ENCODE results near the gene MAS1L. TPM values are rescaled to one million over a fixed set of nuclear protein-coding genes. Genes with fewer than 3 reads are reported as not detected.

The MAS1L gene
- total RNA-seq, 2 experiments from 2014 or later: not detected

DNA sequence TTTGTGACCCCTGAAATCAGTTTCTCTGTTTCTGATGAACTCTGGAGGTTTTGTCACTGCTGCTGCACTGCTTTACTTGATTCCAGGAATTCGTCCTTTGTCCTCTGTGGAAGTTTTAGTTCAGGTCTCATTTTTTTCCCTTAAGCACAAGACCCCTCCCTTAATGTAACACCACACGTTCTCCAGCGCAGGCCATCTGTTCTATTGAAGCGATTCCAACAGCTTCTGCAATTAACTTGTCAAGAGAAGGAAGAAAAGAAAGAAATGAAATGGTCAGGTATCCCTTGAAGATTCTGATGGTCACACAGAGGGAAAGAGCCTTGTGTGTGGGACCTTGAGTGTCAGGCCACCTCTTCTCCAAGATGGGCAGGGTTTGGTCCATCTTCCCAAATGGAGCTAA lies 7.8 kb upstream of the MAS1L start:
- H3K36me3 ChIP-seq (ENCODE audit: insufficient read depth, low read length): no peaks in the 10 kb centered on the region

DNA sequence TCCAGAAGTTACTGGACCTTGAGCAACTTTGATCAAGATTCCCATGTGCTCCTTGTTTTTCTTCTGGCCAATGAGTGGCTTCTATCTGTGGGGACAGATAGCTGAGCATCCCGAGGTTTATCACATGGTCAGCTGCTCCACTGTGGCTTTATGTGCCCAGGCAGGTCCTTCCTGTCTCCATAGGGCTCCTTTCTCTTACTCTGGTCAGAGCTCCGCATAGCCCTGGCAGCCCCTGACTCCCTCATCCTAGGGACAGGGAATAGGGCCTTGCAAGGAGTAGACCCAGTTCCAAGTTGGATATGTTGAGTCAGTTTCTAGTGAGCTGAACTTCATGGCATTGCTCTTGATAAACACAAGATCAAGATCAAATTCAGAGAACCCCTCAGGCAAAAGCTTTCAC lies 6.4 kb upstream of the MAS1L start:
- no peaks in the 10 kb centered on the region for H3K36me3 Mint-ChIP-seq (ENCODE audit: low read depth)
- H3K36me3 ChIP-seq (ENCODE audit: insufficient read depth, low read length): no peaks in the 10 kb centered on the region
- ChIA-PET CTCF (no interaction called here), POLR2A (no interaction called here)
- no peaks in the 10 kb centered on the region for H3K4me1 ChIP-seq (ENCODE audit: insufficient read depth, low read length)
- H3K27me3 Mint-ChIP-seq: peaks cover 39% of the 10 kb centered on the region
- no peak for DNase-seq
- intact Hi-C loops (cut with DNase I, micrococcal nuclease): no loop called here
- no peak overlapping the region for H3K27ac Mint-ChIP-seq
- no peaks in the 10 kb centered on the region for H3K9me3 ChIP-seq (ENCODE audit: control insufficient read depth in 1 of 2, insufficient read depth in 1 of 2, low read length in 2 of 2)
- H3K4me3 Mint-ChIP-seq: no peak overlapping the region
- no peak overlapping the region for H3K27ac ChIP-seq (ENCODE audit: low read depth in 1 of 2, low read length in 2 of 2)
- no peak overlapping the region for H3K4me3 ChIP-seq (ENCODE audit: low read length)
- ATAC-seq (ENCODE audit: poor library complexity): no peak
- H3K9me3 Mint-ChIP-seq: no peaks in the 10 kb centered on the region
- H3K4me1 Mint-ChIP-seq (ENCODE audit: low read depth): no peaks in the 10 kb centered on the region
- TF ChIP-seq, protein P1, sequence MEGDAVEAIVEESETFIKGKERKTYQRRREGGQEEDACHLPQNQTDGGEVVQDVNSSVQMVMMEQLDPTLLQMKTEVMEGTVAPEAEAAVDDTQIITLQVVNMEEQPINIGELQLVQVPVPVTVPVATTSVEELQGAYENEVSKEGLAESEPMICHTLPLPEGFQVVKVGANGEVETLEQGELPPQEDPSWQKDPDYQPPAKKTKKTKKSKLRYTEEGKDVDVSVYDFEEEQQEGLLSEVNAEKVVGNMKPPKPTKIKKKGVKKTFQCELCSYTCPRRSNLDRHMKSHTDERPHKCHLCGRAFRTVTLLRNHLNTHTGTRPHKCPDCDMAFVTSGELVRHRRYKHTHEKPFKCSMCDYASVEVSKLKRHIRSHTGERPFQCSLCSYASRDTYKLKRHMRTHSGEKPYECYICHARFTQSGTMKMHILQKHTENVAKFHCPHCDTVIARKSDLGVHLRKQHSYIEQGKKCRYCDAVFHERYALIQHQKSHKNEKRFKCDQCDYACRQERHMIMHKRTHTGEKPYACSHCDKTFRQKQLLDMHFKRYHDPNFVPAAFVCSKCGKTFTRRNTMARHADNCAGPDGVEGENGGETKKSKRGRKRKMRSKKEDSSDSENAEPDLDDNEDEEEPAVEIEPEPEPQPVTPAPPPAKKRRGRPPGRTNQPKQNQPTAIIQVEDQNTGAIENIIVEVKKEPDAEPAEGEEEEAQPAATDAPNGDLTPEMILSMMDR (IDR thresholded peaks at IDR 0.05): no peak
- H3K27me3 ChIP-seq (ENCODE audit: control insufficient read depth in 1 of 2, insufficient read depth in 2 of 2, low read length in 2 of 2): peaks cover 11 to 19% of the 10 kb centered on the region in 2 experiments

More for the DNA sequence above, 7.8 kb upstream of the MAS1L start:
- Histone ChIP-seq H3K9me3 (ENCODE audit: control insufficient read depth in 1 of 2, insufficient read depth in 1 of 2, low read length in 2 of 2) (peaks cover 0 to 2% of the 10 kb centered on the region in 2 experiments), H3K4me1 (ENCODE audit: insufficient read depth, low read length) (no peaks in the 10 kb centered on the region), H3K27me3 (ENCODE audit: control insufficient read depth in 1 of 2, insufficient read depth in 2 of 2, low read length in 2 of 2) (peaks cover 14 to 23% of the 10 kb centered on the region in 2 experiments), H3K4me3 (ENCODE audit: low read length) (no peak overlapping the region), H3K27ac (ENCODE audit: low read depth in 1 of 2, low read length in 2 of 2) (no peak overlapping the region)
- H3K4me1 Mint-ChIP-seq (ENCODE audit: low read depth): no peaks in the 10 kb centered on the region
- ATAC-seq (ENCODE audit: poor library complexity): no peak
- H3K9me3 Mint-ChIP-seq: no peaks in the 10 kb centered on the region
- no peak for DNase-seq
- CTCF ChIA-PET: no interaction called here
- H3K27me3 Mint-ChIP-seq: peaks cover 38% of the 10 kb centered on the region
- no peak overlapping the region for H3K4me3 Mint-ChIP-seq
- POLR2A ChIA-PET: no interaction called here
- no peak overlapping the region for H3K27ac Mint-ChIP-seq
- no peaks in the 10 kb centered on the region for H3K36me3 Mint-ChIP-seq (ENCODE audit: low read depth)
- TF ChIP-seq, protein P1 (IDR thresholded peaks at IDR 0.05): no peak
- intact Hi-C loops (cut with DNase I, micrococcal nuclease): no loop called here

DNA sequence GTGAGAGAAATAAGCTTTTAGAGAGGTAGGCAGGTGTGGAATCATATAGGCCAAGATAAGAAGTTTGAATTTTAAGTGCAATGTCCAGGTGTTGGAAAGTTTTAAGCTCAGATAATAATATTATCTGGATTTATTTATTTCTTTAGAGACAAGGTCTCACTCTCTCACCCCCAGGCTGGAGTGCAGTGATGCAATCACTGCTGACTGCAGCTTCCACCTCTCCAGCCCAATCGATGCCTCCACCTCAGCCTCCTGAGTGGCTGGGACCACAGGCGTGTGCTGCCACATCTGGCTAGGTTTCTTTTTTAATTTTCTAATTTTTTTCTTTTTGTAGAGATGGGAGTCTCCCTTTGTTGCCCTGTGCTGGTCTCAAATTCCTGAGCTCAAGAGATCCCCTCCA lies 5.5 kb upstream of the MAS1L start:
- Mint-ChIP-seq H3K4me1 (ENCODE audit: low read depth) (no peaks in the 10 kb centered on the region), H3K27ac (no peak overlapping the region), H3K9me3 (no peaks in the 10 kb centered on the region), H3K4me3 (no peak overlapping the region), H3K27me3 (peaks cover 31% of the 10 kb centered on the region), H3K36me3 (ENCODE audit: low read depth) (no peaks in the 10 kb centered on the region)
- DNase-seq: no peak
- no peak overlapping the region for H3K4me3 ChIP-seq (ENCODE audit: low read length)
- H3K27ac ChIP-seq (ENCODE audit: low read depth in 1 of 2, low read length in 2 of 2): no peak overlapping the region
- no peaks in the 10 kb centered on the region for H3K9me3 ChIP-seq (ENCODE audit: control insufficient read depth in 1 of 2, insufficient read depth in 1 of 2, low read length in 2 of 2)
- intact Hi-C loops (cut with DNase I, micrococcal nuclease): no loop called here
- POLR2A ChIA-PET: no interaction called here
- ATAC-seq (ENCODE audit: poor library complexity): no peak
- no peaks in the 10 kb centered on the region for H3K36me3 ChIP-seq (ENCODE audit: insufficient read depth, low read length)
- CTCF ChIA-PET: no interaction called here
- TF ChIP-seq, protein P1 (IDR thresholded peaks at IDR 0.05): no peak
- H3K27me3 ChIP-seq (ENCODE audit: control insufficient read depth in 1 of 2, insufficient read depth in 2 of 2, low read length in 2 of 2): peaks cover 10 to 13% of the 10 kb centered on the region in 2 experiments
- H3K4me1 ChIP-seq (ENCODE audit: insufficient read depth, low read length): no peaks in the 10 kb centered on the region
